Measurements from ENCODE around the gene ABL1. TPM values are rescaled to one million over a fixed set of nuclear protein-coding genes. Genes with fewer than 3 reads are reported as not detected.

ABL1 gene
- total RNA-seq, 1 experiment from 2014 or later = 83.6 TPM

GRCh38 chr9:130844044-130844451 lies 9.0 kb downstream of the ABL1 start:
- no peak overlapping the region for H3K56ac ChIP-seq (ENCODE audit: insufficient read length, low read depth, low read length)
- H2BK5ac ChIP-seq (ENCODE audit: insufficient read length, low read length) = no peak overlapping the region
- no peak overlapping the region for H2AFZ ChIP-seq (ENCODE audit: low read length)
- peak overlapping the region in 1 of 3 experiments; percentile 38; a peak in 1 of 7 replicates for H3K27ac Mint-ChIP-seq
- no peak overlapping the region for H3K14ac ChIP-seq (ENCODE audit: insufficient read depth, low read length)
- no peak overlapping the region for H2BK120ac ChIP-seq (ENCODE audit: low read depth, low read length, poor library complexity, severe bottlenecking)
- peaks cover 72% of the 10 kb centered on the region in 2 experiments for H3K4me1 Mint-ChIP-seq
- H3K27me3 ChIP-seq (ENCODE audit: insufficient read depth, low read length) = no peaks in the 10 kb centered on the region
- DNase-seq = no peak
- WGBS (ENCODE audit: extremely low coverage, insufficient read length, low lambda C conversion rate) = no CpG with 5 or more reads among the region's 4 CpGs
- no peak overlapping the region for H2BK15ac ChIP-seq (ENCODE audit: low read depth, low read length)
- H3K4me3 Mint-ChIP-seq = no peak overlapping the region; a peak in 1 of 5 replicates
- no peak overlapping the region for H4K8ac ChIP-seq (replicated peaks; ENCODE audit: insufficient read length, low read depth, low read length)
- peaks cover 0 to 4% (median under 1%) of the 10 kb centered on the region in 3 experiments; a peak in 5 of 7 replicates for H3K36me3 Mint-ChIP-seq (ENCODE audit: insufficient read depth in 1 of 3, low read depth in 3 of 3)
- H3K79me2 ChIP-seq (ENCODE audit: insufficient read depth, low read length) = peaks cover 17% of the 10 kb centered on the region; the same call in 1 of the 2 replicates
- no peak overlapping the region for H3K27ac ChIP-seq (ENCODE audit: insufficient read length, low read depth, low read length)
- no peak overlapping the region for H3T11ph ChIP-seq (ENCODE audit: low read length)
- H3K27me3 Mint-ChIP-seq (ENCODE audit: low read depth) = no peaks in the 10 kb centered on the region
- no peak overlapping the region for H3K4me2 ChIP-seq (ENCODE audit: insufficient read depth, insufficient read length, low read length)
- H3K23me2 ChIP-seq (ENCODE audit: insufficient read length, low read depth, low read length, poor library complexity, severe bottlenecking) = no peaks in the 10 kb centered on the region
- TF ChIP-seq CTCF (conservative IDR thresholded peaks at IDR 0.05) = no peak
- no peak overlapping the region for H2BK12ac ChIP-seq (ENCODE audit: insufficient read length, low read depth, low read length)
- no peaks in the 10 kb centered on the region for H4K20me1 ChIP-seq (ENCODE audit: control insufficient read depth, insufficient read depth, insufficient read length)
- no peak overlapping the region for H3K23ac ChIP-seq (ENCODE audit: insufficient read length, low read depth, low read length)
- no peak overlapping the region for H2BK20ac ChIP-seq (ENCODE audit: low read depth, low read length, poor library complexity, severe bottlenecking)
- no peak overlapping the region for H3K9ac ChIP-seq (ENCODE audit: extremely low read depth, insufficient read length, low read length)
- peaks cover 7% of the 10 kb centered on the region; the same call in 1 of the 2 replicates for H3K4me1 ChIP-seq (ENCODE audit: insufficient read depth, low read length)
- H2AK5ac ChIP-seq (ENCODE audit: insufficient read length, low read length) = no peak overlapping the region
- no peaks in the 10 kb centered on the region for H3K79me1 ChIP-seq (ENCODE audit: insufficient read depth, low read depth, low read length, poor library complexity, severe bottlenecking)
- no peaks in the 10 kb centered on the region for H3K9me3 ChIP-seq (ENCODE audit: control insufficient read depth, low read depth, low read length)
- no peak overlapping the region for H4K91ac ChIP-seq (ENCODE audit: insufficient read length, low read depth, low read length)
- H3K9me3 Mint-ChIP-seq = no peaks in the 10 kb centered on the region
- H3K4ac ChIP-seq (ENCODE audit: low read depth, low read length) = no peak overlapping the region
- no peak overlapping the region for H4K5ac ChIP-seq (ENCODE audit: insufficient read length, low read depth, low read length)
- no peak overlapping the region for H3K18ac ChIP-seq (ENCODE audit: insufficient read length, low read depth, low read length)
